ENCODE results near the gene AMMECR1. TPM values are rescaled to one million over a fixed set of nuclear protein-coding genes. Genes with fewer than 3 reads are reported as not detected.

AMMECR1 gene
- total and polyA plus RNA-seq, 2 experiments from 2014 or later, result 16.9 to 32.5 TPM

- TF ChIP-seq, protein P1, sequence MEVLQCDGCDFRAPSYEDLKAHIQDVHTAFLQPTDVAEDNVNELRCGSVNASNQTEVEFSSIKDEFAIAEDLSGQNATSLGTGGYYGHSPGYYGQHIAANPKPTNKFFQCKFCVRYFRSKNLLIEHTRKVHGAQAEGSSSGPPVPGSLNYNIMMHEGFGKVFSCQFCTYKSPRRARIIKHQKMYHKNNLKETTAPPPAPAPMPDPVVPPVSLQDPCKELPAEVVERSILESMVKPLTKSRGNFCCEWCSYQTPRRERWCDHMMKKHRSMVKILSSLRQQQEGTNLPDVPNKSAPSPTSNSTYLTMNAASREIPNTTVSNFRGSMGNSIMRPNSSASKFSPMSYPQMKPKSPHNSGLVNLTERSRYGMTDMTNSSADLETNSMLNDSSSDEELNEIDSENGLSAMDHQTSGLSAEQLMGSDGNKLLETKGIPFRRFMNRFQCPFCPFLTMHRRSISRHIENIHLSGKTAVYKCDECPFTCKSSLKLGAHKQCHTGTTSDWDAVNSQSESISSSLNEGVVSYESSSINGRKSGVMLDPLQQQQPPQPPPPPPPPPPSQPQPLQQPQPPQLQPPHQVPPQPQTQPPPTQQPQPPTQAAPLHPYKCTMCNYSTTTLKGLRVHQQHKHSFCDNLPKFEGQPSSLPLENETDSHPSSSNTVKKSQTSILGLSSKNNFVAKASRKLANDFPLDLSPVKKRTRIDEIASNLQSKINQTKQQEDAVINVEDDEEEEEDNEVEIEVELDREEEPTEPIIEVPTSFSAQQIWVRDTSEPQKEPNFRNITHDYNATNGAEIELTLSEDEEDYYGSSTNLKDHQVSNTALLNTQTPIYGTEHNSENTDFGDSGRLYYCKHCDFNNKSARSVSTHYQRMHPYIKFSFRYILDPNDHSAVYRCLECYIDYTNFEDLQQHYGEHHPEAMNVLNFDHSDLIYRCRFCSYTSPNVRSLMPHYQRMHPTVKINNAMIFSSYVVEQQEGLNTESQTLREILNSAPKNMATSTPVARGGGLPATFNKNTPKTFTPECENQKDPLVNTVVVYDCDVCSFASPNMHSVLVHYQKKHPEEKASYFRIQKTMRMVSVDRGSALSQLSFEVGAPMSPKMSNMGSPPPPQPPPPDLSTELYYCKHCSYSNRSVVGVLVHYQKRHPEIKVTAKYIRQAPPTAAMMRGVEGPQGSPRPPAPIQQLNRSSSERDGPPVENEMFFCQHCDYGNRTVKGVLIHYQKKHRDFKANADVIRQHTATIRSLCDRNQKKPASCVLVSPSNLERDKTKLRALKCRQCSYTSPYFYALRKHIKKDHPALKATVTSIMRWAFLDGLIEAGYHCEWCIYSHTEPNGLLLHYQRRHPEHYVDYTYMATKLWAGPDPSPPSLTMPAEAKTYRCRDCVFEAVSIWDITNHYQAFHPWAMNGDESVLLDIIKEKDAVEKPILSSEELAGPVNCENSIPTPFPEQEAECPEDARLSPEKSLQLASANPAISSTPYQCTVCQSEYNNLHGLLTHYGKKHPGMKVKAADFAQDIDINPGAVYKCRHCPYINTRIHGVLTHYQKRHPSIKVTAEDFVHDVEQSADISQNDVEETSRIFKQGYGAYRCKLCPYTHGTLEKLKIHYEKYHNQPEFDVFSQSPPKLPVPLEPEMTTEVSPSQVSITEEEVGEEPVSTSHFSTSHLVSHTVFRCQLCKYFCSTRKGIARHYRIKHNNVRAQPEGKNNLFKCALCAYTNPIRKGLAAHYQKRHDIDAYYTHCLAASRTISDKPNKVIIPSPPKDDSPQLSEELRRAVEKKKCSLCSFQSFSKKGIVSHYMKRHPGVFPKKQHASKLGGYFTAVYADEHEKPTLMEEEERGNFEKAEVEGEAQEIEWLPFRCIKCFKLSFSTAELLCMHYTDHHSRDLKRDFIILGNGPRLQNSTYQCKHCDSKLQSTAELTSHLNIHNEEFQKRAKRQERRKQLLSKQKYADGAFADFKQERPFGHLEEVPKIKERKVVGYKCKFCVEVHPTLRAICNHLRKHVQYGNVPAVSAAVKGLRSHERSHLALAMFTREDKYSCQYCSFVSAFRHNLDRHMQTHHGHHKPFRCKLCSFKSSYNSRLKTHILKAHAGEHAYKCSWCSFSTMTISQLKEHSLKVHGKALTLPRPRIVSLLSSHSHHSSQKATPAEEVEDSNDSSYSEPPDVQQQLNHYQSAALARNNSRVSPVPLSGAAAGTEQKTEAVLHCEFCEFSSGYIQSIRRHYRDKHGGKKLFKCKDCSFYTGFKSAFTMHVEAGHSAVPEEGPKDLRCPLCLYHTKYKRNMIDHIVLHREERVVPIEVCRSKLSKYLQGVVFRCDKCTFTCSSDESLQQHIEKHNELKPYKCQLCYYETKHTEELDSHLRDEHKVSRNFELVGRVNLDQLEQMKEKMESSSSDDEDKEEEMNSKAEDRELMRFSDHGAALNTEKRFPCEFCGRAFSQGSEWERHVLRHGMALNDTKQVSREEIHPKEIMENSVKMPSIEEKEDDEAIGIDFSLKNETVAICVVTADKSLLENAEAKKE (CRISPR knock-in tag; IDR thresholded peaks at IDR 0.05), result no peak
- TF ChIP-seq NANOG (IDR thresholded peaks at IDR 0.05; ENCODE audit: borderline replicate concordance), result no peak
- no peak for TF ChIP-seq CREB1 (CRISPR knock-in tag; IDR thresholded peaks at IDR 0.05; ENCODE audit: low read depth)
- TF ChIP-seq CTCF (conservative IDR thresholded peaks at IDR 0.05; ENCODE audit: low read depth in 2 of 2), result no peak
- TF ChIP-seq POLR2AphosphoS5 (IDR thresholded peaks at IDR 0.05; ENCODE audit: low read depth), result no peak
- TF ChIP-seq, protein P2, sequence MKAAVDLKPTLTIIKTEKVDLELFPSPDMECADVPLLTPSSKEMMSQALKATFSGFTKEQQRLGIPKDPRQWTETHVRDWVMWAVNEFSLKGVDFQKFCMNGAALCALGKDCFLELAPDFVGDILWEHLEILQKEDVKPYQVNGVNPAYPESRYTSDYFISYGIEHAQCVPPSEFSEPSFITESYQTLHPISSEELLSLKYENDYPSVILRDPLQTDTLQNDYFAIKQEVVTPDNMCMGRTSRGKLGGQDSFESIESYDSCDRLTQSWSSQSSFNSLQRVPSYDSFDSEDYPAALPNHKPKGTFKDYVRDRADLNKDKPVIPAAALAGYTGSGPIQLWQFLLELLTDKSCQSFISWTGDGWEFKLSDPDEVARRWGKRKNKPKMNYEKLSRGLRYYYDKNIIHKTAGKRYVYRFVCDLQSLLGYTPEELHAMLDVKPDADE (IDR thresholded peaks at IDR 0.05), result no peak
- TF ChIP-seq EZH2 (IDR thresholded peaks at IDR 0.05; ENCODE audit: low read depth, unreplicated experiment), result no peak
- TF ChIP-seq ZNF114 (CRISPR knock-in tag; IDR thresholded peaks at IDR 0.05), result no peak
- TF ChIP-seq EZH2phosphoT487 (IDR thresholded peaks at IDR 0.05; ENCODE audit: unreplicated experiment), result no peak
Observed at GRCh38 chrX:110321081-110321480, 3.2 kb upstream of the AMMECR1 start (continued).

Measured in GM23338 (cell line).